ENCODE measurements around the gene TRIM59.
A peak's percentile ranks its signal among the peaks of the same experiment; 100 is the strongest.

The TRIM59 gene

GRCh38 chr3:160402221-160403027 is 47.2 kb downstream of the TRIM59 start:
- peak overlapping the region; percentile 94 for H3K4me3 ChIP-seq (replicated peaks; ENCODE audit: low read depth, low read length)
- DNase-seq (ENCODE audit: extremely low read depth, low read depth): no peak
- TF ChIP-seq CTCF (IDR thresholded peaks at IDR 0.05; ENCODE audit: low read depth, low read length, missing control alignments): no peak

GRCh38 chr3:160401291-160402095 is 48.1 kb downstream of the TRIM59 start:
- TF ChIP-seq CTCF (IDR thresholded peaks at IDR 0.05; ENCODE audit: low read depth, low read length, missing control alignments): no peak
- H3K4me3 ChIP-seq (replicated peaks; ENCODE audit: low read depth, low read length): peak overlapping the region; percentile 94
- DNase-seq (ENCODE audit: extremely low read depth, low read depth): no peak

GRCh38 chr3:160400702-160401150 is 48.9 kb downstream of the TRIM59 start:
- no peak for TF ChIP-seq CTCF (IDR thresholded peaks at IDR 0.05; ENCODE audit: low read depth, low read length, missing control alignments)
- H3K4me3 ChIP-seq (replicated peaks; ENCODE audit: low read depth, low read length): peak overlapping the region; percentile 94
- DNase-seq (ENCODE audit: extremely low read depth, low read depth): no peak

GRCh38 chr3:160400030-160400701 is 49.4 kb downstream of the TRIM59 start:
- TF ChIP-seq CTCF (IDR thresholded peaks at IDR 0.05; ENCODE audit: low read depth, low read length, missing control alignments): no peak
- peak overlapping the region; percentile 94 for H3K4me3 ChIP-seq (replicated peaks; ENCODE audit: low read depth, low read length)
- no peak for DNase-seq (ENCODE audit: extremely low read depth, low read depth)

- no peak for TF ChIP-seq CTCF (IDR thresholded peaks at IDR 0.05; ENCODE audit: low read depth, low read length, missing control alignments)
- peak; percentile 88 for DNase-seq (ENCODE audit: extremely low read depth, low read depth)
- H3K4me3 ChIP-seq (replicated peaks; ENCODE audit: low read depth, low read length): peak within 1 kb of the TSS; percentile 94
Observed at GRCh38 chr3:160399125-160400029, 50.2 kb downstream of the TRIM59 start, which contains the start of the genes IFT80 and SMC4. TSS of gene IFT80 (minus strand) at chr3:160399225. CDS start at chr3:160384600, 14,625 bp downstream. TSS of gene SMC4 (plus strand) at chr3:160399650. CDS start at chr3:160400827, 1,177 bp downstream.

- TF ChIP-seq CTCF (IDR thresholded peaks at IDR 0.05; ENCODE audit: low read depth, low read length, missing control alignments): no peak
- H3K4me3 ChIP-seq (replicated peaks; ENCODE audit: low read depth, low read length): peak overlapping the region; percentile 94
- DNase-seq (ENCODE audit: extremely low read depth, low read depth): no peak
Observed at GRCh38 chr3:160398820-160399124, 50.8 kb downstream of the TRIM59 start.
